ENCODE results near the gene ZDHHC13.

- TF ChIP-seq, protein P1, sequence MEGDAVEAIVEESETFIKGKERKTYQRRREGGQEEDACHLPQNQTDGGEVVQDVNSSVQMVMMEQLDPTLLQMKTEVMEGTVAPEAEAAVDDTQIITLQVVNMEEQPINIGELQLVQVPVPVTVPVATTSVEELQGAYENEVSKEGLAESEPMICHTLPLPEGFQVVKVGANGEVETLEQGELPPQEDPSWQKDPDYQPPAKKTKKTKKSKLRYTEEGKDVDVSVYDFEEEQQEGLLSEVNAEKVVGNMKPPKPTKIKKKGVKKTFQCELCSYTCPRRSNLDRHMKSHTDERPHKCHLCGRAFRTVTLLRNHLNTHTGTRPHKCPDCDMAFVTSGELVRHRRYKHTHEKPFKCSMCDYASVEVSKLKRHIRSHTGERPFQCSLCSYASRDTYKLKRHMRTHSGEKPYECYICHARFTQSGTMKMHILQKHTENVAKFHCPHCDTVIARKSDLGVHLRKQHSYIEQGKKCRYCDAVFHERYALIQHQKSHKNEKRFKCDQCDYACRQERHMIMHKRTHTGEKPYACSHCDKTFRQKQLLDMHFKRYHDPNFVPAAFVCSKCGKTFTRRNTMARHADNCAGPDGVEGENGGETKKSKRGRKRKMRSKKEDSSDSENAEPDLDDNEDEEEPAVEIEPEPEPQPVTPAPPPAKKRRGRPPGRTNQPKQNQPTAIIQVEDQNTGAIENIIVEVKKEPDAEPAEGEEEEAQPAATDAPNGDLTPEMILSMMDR (IDR thresholded peaks at IDR 0.05; ENCODE audit: low read length): no peak
- TF ChIP-seq EZH2 (IDR thresholded peaks at IDR 0.05; ENCODE audit: borderline replicate concordance, low read length): no peak
Measured at GRCh38 chr11:19107125-19107524, 9.8 kb upstream of the ZDHHC13 start.

Measured in OCI-LY1 (cell line).